BLaER1 (cell line): ENCODE results near the gene CADM1.

Experiments
- H3K27ac ChIP-seq: shearing (Covaris generic); formaldehyde crosslinking; 2 replicates; pipeline ENCODE4 v1.8.1; 2022
- H3K27me3 ChIP-seq: shearing (Covaris generic); formaldehyde crosslinking; 2 replicates; pipeline ENCODE4 v1.8.1; 2022
- H3K36me3 ChIP-seq: shearing (Covaris generic); formaldehyde crosslinking; 2 replicates; pipeline ENCODE4 v1.8.1; 2022
- H3K4me1 ChIP-seq: shearing (Covaris generic); formaldehyde crosslinking; 2 replicates; pipeline ENCODE4 v1.8.1; 2022
- H3K4me2 ChIP-seq: shearing (Covaris generic); formaldehyde crosslinking; 2 replicates; pipeline ENCODE4 v1.8.1; 2022
- H3K4me3 ChIP-seq: shearing (Covaris generic); formaldehyde crosslinking; 2 replicates; pipeline ENCODE4 v1.8.1; 2022
- H3K9ac ChIP-seq: shearing (Covaris generic); formaldehyde crosslinking; 2 replicates; pipeline ENCODE4 v1.8.1; 2022
- H3K9me3 ChIP-seq: shearing (Covaris generic); formaldehyde crosslinking; 2 replicates; pipeline ENCODE4 v1.8.1; 2022
- H4K20me1 ChIP-seq: shearing (Covaris generic); formaldehyde crosslinking; 2 replicates; pipeline ENCODE4 v1.8.1; 2022
- Cebpa-rat ChIP-seq: shearing (Covaris generic); IDR thresholded peaks from 2 replicates; pipeline ENCODE4 v1.8.1; 2022

The CADM1 gene

GRCh38 chr11:115501502-115501892, 2.7 kb downstream of the CADM1 start:
- no peaks in the 10 kb centered on the region for H4K20me1 ChIP-seq
- H3K27ac ChIP-seq = no peak overlapping the region
- H3K36me3 ChIP-seq = no peaks in the 10 kb centered on the region
- peaks cover 27% of the 10 kb centered on the region for H3K9me3 ChIP-seq
- H3K4me3 ChIP-seq = no peak overlapping the region
- 0 out of 2 replicates have a peak, but pooled peaks cover 8% of the 10 kb centered on the region for H3K27me3 ChIP-seq
- no peak for TF ChIP-seq Cebpa-rat
- H3K4me1 ChIP-seq = peaks cover 9% of the 10 kb centered on the region; the same call in 1 of the 2 replicates
- H3K4me2 ChIP-seq = no peak overlapping the region
- no peak overlapping the region for H3K9ac ChIP-seq

GRCh38 chr11:115500547-115501501, 3.4 kb downstream of the CADM1 start:
- peaks cover 27% of the 10 kb centered on the region for H3K9me3 ChIP-seq
- H3K4me1 ChIP-seq = peaks cover 9% of the 10 kb centered on the region; the same call in 1 of the 2 replicates
- H3K27me3 ChIP-seq = 0 out of 2 replicates have a peak, but pooled peaks cover 8% of the 10 kb centered on the region
- no peak overlapping the region for H3K4me2 ChIP-seq
- no peak overlapping the region for H3K9ac ChIP-seq
- H4K20me1 ChIP-seq = no peaks in the 10 kb centered on the region
- TF ChIP-seq Cebpa-rat = no peak
- H3K36me3 ChIP-seq = no peaks in the 10 kb centered on the region
- no peak overlapping the region for H3K27ac ChIP-seq
- no peak overlapping the region for H3K4me3 ChIP-seq

- Histone ChIP-seq H3K4me2 (no peak overlapping the region), H3K27ac (no peak overlapping the region), H3K36me3 (no peaks in the 10 kb centered on the region), H3K9ac (no peak overlapping the region), H3K4me3 (no peak overlapping the region), H3K9me3 (peaks cover 27% of the 10 kb centered on the region), H3K27me3 (0 out of 2 replicates have a peak, but pooled peaks cover 8% of the 10 kb centered on the region), H4K20me1 (no peaks in the 10 kb centered on the region), H3K4me1 (peaks cover 9% of the 10 kb centered on the region; the same call in 1 of the 2 replicates)
- no peak for TF ChIP-seq Cebpa-rat
These were observed 4.3 kb downstream of the CADM1 start for GRCh38 chr11:115499891-115500290.

- Histone ChIP-seq H3K9ac (no peak overlapping the region), H3K27me3 (0 out of 2 replicates have a peak, but pooled peaks cover 8% of the 10 kb centered on the region), H3K27ac (no peak overlapping the region), H3K4me3 (no peak overlapping the region), H3K9me3 (peaks cover 21% of the 10 kb centered on the region), H3K36me3 (no peaks in the 10 kb centered on the region), H3K4me2 (no peak overlapping the region), H3K4me1 (peaks cover 9% of the 10 kb centered on the region; the same call in 1 of the 2 replicates), H4K20me1 (no peaks in the 10 kb centered on the region)
- TF ChIP-seq Cebpa-rat = no peak
These were observed 4.9 kb downstream of the CADM1 start for GRCh38 chr11:115499241-115499799.

GRCh38 chr11:115498354-115498753, 5.9 kb downstream of the CADM1 start:
- no peak overlapping the region for H3K4me3 ChIP-seq
- peaks cover 11% of the 10 kb centered on the region for H3K9me3 ChIP-seq
- no peak overlapping the region for H3K4me2 ChIP-seq
- no peak for TF ChIP-seq Cebpa-rat
- no peak overlapping the region for H3K27ac ChIP-seq
- no peaks in the 10 kb centered on the region for H3K36me3 ChIP-seq
- 0 out of 2 replicates have a peak, but pooled peaks cover 8% of the 10 kb centered on the region for H3K27me3 ChIP-seq
- H4K20me1 ChIP-seq = no peaks in the 10 kb centered on the region
- no peak overlapping the region for H3K9ac ChIP-seq
- peaks cover 9% of the 10 kb centered on the region; the same call in 1 of the 2 replicates for H3K4me1 ChIP-seq

GRCh38 chr11:115497303-115497702, 6.9 kb downstream of the CADM1 start:
- 0 out of 2 replicates have a peak, but pooled peaks cover under 1% of the 10 kb centered on the region for H3K9me3 ChIP-seq
- 0 out of 2 replicates have a peak, but pooled peaks cover 8% of the 10 kb centered on the region for H3K27me3 ChIP-seq
- H4K20me1 ChIP-seq = no peaks in the 10 kb centered on the region
- H3K27ac ChIP-seq = no peak overlapping the region
- H3K36me3 ChIP-seq = no peaks in the 10 kb centered on the region
- no peak overlapping the region for H3K4me3 ChIP-seq
- no peak overlapping the region for H3K9ac ChIP-seq
- TF ChIP-seq Cebpa-rat = no peak
- H3K4me1 ChIP-seq = peaks cover 9% of the 10 kb centered on the region; the same call in 1 of the 2 replicates
- no peak overlapping the region for H3K4me2 ChIP-seq

GRCh38 chr11:115496892-115497291, 7.3 kb downstream of the CADM1 start:
- Histone ChIP-seq H3K9me3 (no peaks in the 10 kb centered on the region), H3K4me1 (peaks cover 9% of the 10 kb centered on the region; the same call in 1 of the 2 replicates), H3K27ac (no peak overlapping the region), H3K9ac (no peak overlapping the region), H3K27me3 (0 out of 2 replicates have a peak, but pooled peaks cover 8% of the 10 kb centered on the region), H3K4me3 (no peak overlapping the region), H4K20me1 (no peaks in the 10 kb centered on the region), H3K4me2 (no peak overlapping the region), H3K36me3 (no peaks in the 10 kb centered on the region)
- TF ChIP-seq Cebpa-rat = no peak

- no peak overlapping the region for H3K4me2 ChIP-seq
- H3K4me1 ChIP-seq = peaks cover 9% of the 10 kb centered on the region; the same call in 1 of the 2 replicates
- H3K9me3 ChIP-seq = no peaks in the 10 kb centered on the region
- no peaks in the 10 kb centered on the region for H3K27me3 ChIP-seq
- no peaks in the 10 kb centered on the region for H3K36me3 ChIP-seq
- H3K9ac ChIP-seq = no peak overlapping the region
- TF ChIP-seq Cebpa-rat = no peak
- H3K27ac ChIP-seq = no peak overlapping the region
- no peaks in the 10 kb centered on the region for H4K20me1 ChIP-seq
- no peak overlapping the region for H3K4me3 ChIP-seq
These were observed 10.3 kb downstream of the CADM1 start for GRCh38 chr11:115493905-115494304.

- no peak overlapping the region for H3K4me2 ChIP-seq
- TF ChIP-seq Cebpa-rat = no peak
- no peaks in the 10 kb centered on the region for H3K36me3 ChIP-seq
- no peak overlapping the region for H3K4me3 ChIP-seq
- H3K4me1 ChIP-seq = peaks cover 9% of the 10 kb centered on the region; the same call in 1 of the 2 replicates
- no peaks in the 10 kb centered on the region for H4K20me1 ChIP-seq
- H3K27ac ChIP-seq = no peak overlapping the region
- no peak overlapping the region for H3K9ac ChIP-seq
- H3K9me3 ChIP-seq = no peaks in the 10 kb centered on the region
- H3K27me3 ChIP-seq = no peaks in the 10 kb centered on the region
These were observed 10.7 kb downstream of the CADM1 start for GRCh38 chr11:115493488-115493887.

GRCh38 chr11:115489466-115489865, 14.7 kb downstream of the CADM1 start:
- Histone ChIP-seq H3K4me1 (no peaks in the 10 kb centered on the region), H3K27me3 (no peaks in the 10 kb centered on the region), H4K20me1 (no peaks in the 10 kb centered on the region), H3K27ac (no peak overlapping the region), H3K36me3 (no peaks in the 10 kb centered on the region), H3K9me3 (no peaks in the 10 kb centered on the region), H3K4me3 (no peak overlapping the region), H3K9ac (no peak overlapping the region), H3K4me2 (no peak overlapping the region)
- no peak for TF ChIP-seq Cebpa-rat
